ENCODE data around the gene SERPINB2. TPM values are rescaled to one million over a fixed set of nuclear protein-coding genes. Genes with fewer than 3 reads are reported as not detected.

The SERPINB2 gene
- total and polyA plus RNA-seq, 2 donors (not counting 1 experiment from before 2014, with no cell fraction given), result 0.25 to 1.4 TPM

DNA sequence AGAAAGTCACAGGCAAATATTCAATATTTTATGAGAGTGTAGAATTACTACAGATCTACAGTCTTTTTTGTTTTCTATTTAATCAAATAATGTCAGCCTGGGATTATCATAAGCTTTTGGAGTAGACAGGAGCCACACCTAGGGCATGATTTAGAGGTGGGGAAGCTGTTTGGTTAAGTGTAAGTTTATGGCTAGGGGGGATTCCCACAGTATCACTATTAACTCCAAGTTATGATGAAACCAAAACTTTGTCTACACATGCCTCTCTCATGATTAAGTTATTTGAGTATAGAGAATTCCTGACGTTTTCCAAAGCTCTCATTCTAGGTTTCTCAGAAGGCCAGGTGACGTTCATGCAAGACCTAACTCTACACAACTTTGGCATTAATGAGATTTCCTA lies 22.4 kb downstream of the SERPINB2 start:
- Histone ChIP-seq H3K36me3 (replicated peaks in 1 of 2; ENCODE audit: control extremely low read depth in 1 of 2, control insufficient read depth in 1 of 2, extremely low read depth in 1 of 2, insufficient read depth in 2 of 2, low read length in 1 of 2) (no peaks in the 10 kb centered on the region), H3K4me1 (ENCODE audit: control insufficient read depth in 2 of 2, insufficient read depth in 2 of 2, low read length in 2 of 2) (no peaks in the 10 kb centered on the region), H4K20me1 (ENCODE audit: control insufficient read depth, insufficient read depth, low read length, poor library complexity, severe bottlenecking) (no peaks in the 10 kb centered on the region), H3K9ac (ENCODE audit: low read length) (no peak overlapping the region), H3K4me3 (ENCODE audit: control extremely low read depth in 1 of 5, extremely low read depth in 1 of 5, insufficient read depth in 1 of 5, low read depth in 2 of 5, low read length in 4 of 5) (no peak overlapping the region), H3K27me3 (replicated peaks in 1 of 4; ENCODE audit: control extremely low read depth in 1 of 4, control insufficient read depth in 3 of 4, insufficient read depth in 4 of 4, low read length in 3 of 4) (no peaks in the 10 kb centered on the region), H2AFZ (ENCODE audit: insufficient read depth, low read depth, low read length, poor library complexity, severe bottlenecking) (no peak overlapping the region), H3K9me3 (ENCODE audit: control extremely low read depth in 1 of 3, control insufficient read depth in 2 of 3, insufficient read depth in 1 of 3, low read length in 2 of 3) (no peaks in the 10 kb centered on the region), H3K4me2 (replicated peaks; ENCODE audit: low read depth, low read length, poor library complexity, severe bottlenecking) (no peak overlapping the region), H3K79me2 (ENCODE audit: control insufficient read depth, insufficient read depth, low read length) (no peaks in the 10 kb centered on the region), H3K27ac (ENCODE audit: low read length in 2 of 2) (no peak overlapping the region)
- Mint-ChIP-seq H3K27ac (no peak overlapping the region), H3K27me3 (peaks cover 16% of the 10 kb centered on the region), H3K4me1 (peaks cover 6% of the 10 kb centered on the region), H3K9me3 (ENCODE audit: insufficient read depth) (no peaks in the 10 kb centered on the region), H3K4me3 (no peak overlapping the region)
- ChIA-PET POLR2A (no interaction called here), CTCF (interaction anchor here (1.2 to 1.5 kb wide), 3 partner anchors 19 to 85 kb away, joined by 3 read pairs; no protein-coding TSS in a partner anchor)
- intact Hi-C loops (cut with micrococcal nuclease), result no loop called here
- WGBS (ENCODE audit: insufficient coverage), result no CpG with 5 or more reads among the region's 2 CpGs
- TF ChIP-seq CTCF (IDR thresholded peaks at IDR 0.05) (no peak), EZH2 (IDR thresholded peaks at IDR 0.05; ENCODE audit: borderline replicate concordance, insufficient read depth, low read depth, low read length, poor library complexity, severe bottlenecking) (no peak)
- ATAC-seq (ENCODE audit: low read depth), result no peak
- no peak for DNase-seq

DNA sequence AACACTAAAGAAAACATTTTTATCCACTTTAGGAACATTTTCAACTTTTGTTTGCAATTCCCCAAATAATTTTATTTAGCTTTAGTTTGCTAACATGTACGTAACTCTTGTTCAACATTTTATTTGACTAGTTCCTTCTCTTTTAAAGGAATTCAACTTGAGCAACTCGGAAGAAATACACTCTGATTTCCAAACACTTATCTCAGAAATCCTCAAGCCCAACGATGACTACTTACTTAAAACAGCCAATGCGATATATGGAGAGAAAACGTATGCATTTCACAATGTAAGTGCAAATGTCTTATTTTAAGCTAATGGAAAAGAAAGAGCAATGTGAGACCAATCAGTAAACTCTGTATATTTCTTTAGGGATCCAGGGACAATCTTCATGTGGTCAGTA lies 30.3 kb downstream of the SERPINB2 start:
- WGBS (ENCODE audit: insufficient coverage), result no CpG with 5 or more reads among the region's 5 CpGs
- no peak overlapping the region for H3K27ac ChIP-seq (ENCODE audit: low read length in 2 of 2)
- TF ChIP-seq EZH2 (IDR thresholded peaks at IDR 0.05; ENCODE audit: borderline replicate concordance, insufficient read depth, low read depth, low read length, poor library complexity, severe bottlenecking), result no peak
- TF ChIP-seq CTCF (IDR thresholded peaks at IDR 0.05), result no peak
- no peaks in the 10 kb centered on the region for H3K27me3 ChIP-seq (replicated peaks in 1 of 4; ENCODE audit: control extremely low read depth in 1 of 4, control insufficient read depth in 3 of 4, insufficient read depth in 4 of 4, low read length in 3 of 4)
- no peak overlapping the region for H3K4me2 ChIP-seq (replicated peaks; ENCODE audit: low read depth, low read length, poor library complexity, severe bottlenecking)
- ChIA-PET CTCF (no interaction called here), POLR2A (no interaction called here)
- Mint-ChIP-seq H3K4me1 (no peaks in the 10 kb centered on the region), H3K9me3 (ENCODE audit: insufficient read depth) (no peaks in the 10 kb centered on the region), H3K27ac (no peak overlapping the region), H3K27me3 (peaks cover 38% of the 10 kb centered on the region), H3K4me3 (no peak overlapping the region)
- intact Hi-C loops (cut with micrococcal nuclease), result no loop called here
- H3K36me3 ChIP-seq (replicated peaks in 1 of 2; ENCODE audit: control extremely low read depth in 1 of 2, control insufficient read depth in 1 of 2, extremely low read depth in 1 of 2, insufficient read depth in 2 of 2, low read length in 1 of 2), result no peaks in the 10 kb centered on the region
- H3K9me3 ChIP-seq (ENCODE audit: control extremely low read depth in 1 of 3, control insufficient read depth in 2 of 3, insufficient read depth in 1 of 3, low read length in 2 of 3), result no peaks in the 10 kb centered on the region
- H3K4me3 ChIP-seq (ENCODE audit: control extremely low read depth in 1 of 5, extremely low read depth in 1 of 5, insufficient read depth in 1 of 5, low read depth in 2 of 5, low read length in 4 of 5), result no peak overlapping the region
- H3K79me2 ChIP-seq (ENCODE audit: control insufficient read depth, insufficient read depth, low read length), result no peaks in the 10 kb centered on the region
- no peaks in the 10 kb centered on the region for H3K4me1 ChIP-seq (ENCODE audit: control insufficient read depth in 2 of 2, insufficient read depth in 2 of 2, low read length in 2 of 2)
- no peak for DNase-seq
- H3K9ac ChIP-seq (ENCODE audit: low read length), result no peak overlapping the region
- no peaks in the 10 kb centered on the region for H4K20me1 ChIP-seq (ENCODE audit: control insufficient read depth, insufficient read depth, low read length, poor library complexity, severe bottlenecking)
- no peak overlapping the region for H2AFZ ChIP-seq (ENCODE audit: insufficient read depth, low read depth, low read length, poor library complexity, severe bottlenecking)
- ATAC-seq (ENCODE audit: low read depth), result no peak
